ENCODE data around the gene ARHGEF17.

The ARHGEF17 gene

GRCh38 chr11:73313652-73314051 lies 5.6 kb downstream of the ARHGEF17 start:
- no peak for DNase-seq

GRCh38 chr11:73314117-73314961 lies 6.3 kb downstream of the ARHGEF17 start:
- no peak for DNase-seq

- no peak for DNase-seq
These were observed 7.4 kb downstream of the ARHGEF17 start for GRCh38 chr11:73315293-73316020.

- no peak for DNase-seq
These were observed 8.3 kb downstream of the ARHGEF17 start for GRCh38 chr11:73316422-73316821.

GRCh38 chr11:73317373-73317772 lies 9.3 kb downstream of the ARHGEF17 start:
- no peak for DNase-seq

GRCh38 chr11:73317803-73318202 lies 9.7 kb downstream of the ARHGEF17 start:
- no peak for DNase-seq

- no peak for DNase-seq
These were observed 10.5 kb downstream of the ARHGEF17 start for GRCh38 chr11:73318501-73319011.

- no peak for DNase-seq
These were observed 12.9 kb downstream of the ARHGEF17 start for GRCh38 chr11:73320763-73321603.

GRCh38 chr11:73321604-73322381 lies 13.7 kb downstream of the ARHGEF17 start:
- DNase-seq, result no peak

- no peak for DNase-seq
These were observed 14.6 kb downstream of the ARHGEF17 start for GRCh38 chr11:73322382-73323306.

- DNase-seq, result no peak
These were observed 15.4 kb downstream of the ARHGEF17 start for GRCh38 chr11:73323464-73323863.

- DNase-seq, result no peak
These were observed 16.0 kb downstream of the ARHGEF17 start for GRCh38 chr11:73324116-73324515.

- no peak for DNase-seq
These were observed 16.6 kb downstream of the ARHGEF17 start for GRCh38 chr11:73324665-73325035.

- no peak for DNase-seq
These were observed 17.2 kb downstream of the ARHGEF17 start for GRCh38 chr11:73325036-73325981.

GRCh38 chr11:73326929-73327811 lies 19.1 kb downstream of the ARHGEF17 start:
- no peak for DNase-seq

- no peak for DNase-seq
These were observed 19.8 kb downstream of the ARHGEF17 start for GRCh38 chr11:73327812-73328364.

- no peak for DNase-seq
These were observed 22.6 kb downstream of the ARHGEF17 start for GRCh38 chr11:73330569-73331093.
